Measurements from ENCODE around the gene ZMYND12. TPM values are rescaled to one million over a fixed set of nuclear protein-coding genes. Genes with fewer than 3 reads are reported as not detected.

Gene ZMYND12
- polyA plus RNA-seq, 1 experiment: 0.66 TPM

DNA sequence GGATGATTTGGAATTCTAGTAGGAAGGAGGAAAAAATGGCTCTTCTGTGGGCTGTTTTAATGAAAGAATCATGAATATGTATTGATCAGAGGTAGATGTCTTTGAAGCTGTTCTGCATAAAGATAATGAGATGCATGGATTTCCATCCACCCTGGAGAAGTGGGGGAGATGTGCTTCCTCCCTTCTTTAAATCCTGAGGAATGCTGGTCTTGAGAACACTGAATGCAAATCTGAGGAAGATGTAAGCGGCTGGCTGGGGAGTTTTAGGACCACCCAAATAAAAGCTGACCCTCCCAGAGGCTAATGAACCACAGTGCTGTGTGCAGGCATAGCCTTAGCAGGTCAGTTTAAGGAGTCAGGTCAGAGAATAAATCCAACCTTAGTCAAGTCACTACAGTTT is 37.3 kb downstream of the ZMYND12 start:
- ChIA-PET CTCF (no interaction called here), POLR2A (no interaction called here)
- Histone ChIP-seq H3K36me3 (ENCODE audit: control insufficient read depth, insufficient read depth, low read length) (no peaks in the 10 kb centered on the region), H3K27me3 (ENCODE audit: control insufficient read depth, insufficient read depth, low read length) (peaks cover 9% of the 10 kb centered on the region), H3K4me3 (ENCODE audit: low read depth, low read length) (no peak overlapping the region)
- no peak for DNase-seq (ENCODE audit: low read depth)
- no peak for TF ChIP-seq CTCF (IDR thresholded peaks at IDR 0.05; ENCODE audit: insufficient read depth, low read depth, low read length)

DNA sequence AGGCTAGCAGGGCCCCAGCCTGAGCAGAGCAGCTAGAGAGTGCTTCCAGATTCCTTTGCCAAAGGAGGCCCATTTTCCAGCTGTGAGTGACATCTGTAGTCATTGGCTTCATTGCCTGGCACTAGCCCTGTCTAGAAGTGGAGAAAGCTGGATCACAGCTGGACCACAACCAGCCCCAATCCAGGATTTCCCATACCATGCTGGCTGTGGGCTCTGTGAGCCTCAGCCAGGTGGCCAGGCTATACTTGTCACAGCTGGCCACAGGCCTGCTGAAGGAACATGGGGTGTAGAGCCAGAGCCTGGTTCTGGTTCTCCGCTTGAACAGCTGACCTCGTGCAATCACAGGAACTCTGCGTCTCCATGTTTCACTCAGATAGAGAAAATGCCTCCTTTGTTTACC is 38.7 kb downstream of the ZMYND12 start:
- Histone ChIP-seq H3K36me3 (ENCODE audit: control insufficient read depth, insufficient read depth, low read length) (no peaks in the 10 kb centered on the region), H3K27me3 (ENCODE audit: control insufficient read depth, insufficient read depth, low read length) (peaks cover 5% of the 10 kb centered on the region), H3K4me3 (ENCODE audit: low read depth, low read length) (no peak overlapping the region)
- POLR2A ChIA-PET: no interaction called here
- no peak for DNase-seq (ENCODE audit: low read depth)
- CTCF ChIA-PET: no interaction called here
- no peak for TF ChIP-seq CTCF (IDR thresholded peaks at IDR 0.05; ENCODE audit: insufficient read depth, low read depth, low read length)

DNA sequence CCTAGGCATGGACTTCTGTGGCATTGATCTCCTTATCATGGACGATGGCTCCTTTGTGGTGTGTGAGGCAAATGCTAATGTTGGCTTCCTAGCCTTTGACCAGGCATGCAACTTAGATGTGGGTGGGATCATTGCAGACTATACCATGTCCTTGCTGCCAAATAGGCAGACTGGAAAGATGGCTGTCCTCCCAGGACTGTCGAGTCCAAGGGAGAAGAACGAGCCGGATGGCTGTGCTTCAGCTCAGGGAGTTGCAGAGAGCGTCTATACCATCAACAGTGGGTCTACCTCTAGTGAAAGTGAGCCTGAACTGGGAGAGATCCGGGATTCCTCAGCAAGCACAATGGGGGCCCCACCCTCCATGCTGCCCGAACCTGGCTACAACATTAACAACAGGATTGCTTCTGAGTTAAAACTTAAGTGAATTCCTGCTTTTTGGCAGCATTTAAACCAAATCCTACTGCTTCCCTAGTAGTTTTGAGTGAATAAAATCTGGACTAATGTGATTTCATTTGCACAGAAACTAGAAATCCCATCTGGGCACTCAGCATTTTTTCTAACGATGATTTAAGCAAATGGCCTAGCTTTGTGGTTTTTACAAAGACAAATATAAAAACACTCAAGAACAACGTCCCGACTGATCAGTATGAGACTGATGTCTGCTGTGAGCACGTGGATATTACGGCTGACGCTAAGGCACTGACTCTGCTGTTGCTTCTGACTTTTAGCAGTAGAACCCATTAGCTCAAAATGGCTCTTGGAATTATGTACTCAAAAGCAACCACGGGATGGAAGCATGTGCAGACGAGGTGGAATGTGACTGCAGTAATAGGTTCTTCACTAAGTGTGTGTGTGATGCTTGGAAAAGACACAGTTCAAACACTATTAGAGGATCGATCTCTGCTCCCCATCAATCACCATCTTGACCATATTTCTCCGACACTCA is 41.0 kb downstream of the ZMYND12 start:
- TF ChIP-seq CTCF (IDR thresholded peaks at IDR 0.05; ENCODE audit: insufficient read depth, low read depth, low read length): no peak
- Histone ChIP-seq H3K4me3 (ENCODE audit: low read depth, low read length) (no peak overlapping the region), H3K27me3 (ENCODE audit: control insufficient read depth, insufficient read depth, low read length) (peaks cover 5% of the 10 kb centered on the region), H3K36me3 (ENCODE audit: control insufficient read depth, insufficient read depth, low read length) (no peaks in the 10 kb centered on the region)
- CTCF ChIA-PET: no interaction called here
- POLR2A ChIA-PET: no interaction called here
- DNase-seq (ENCODE audit: low read depth): no peak

DNA sequence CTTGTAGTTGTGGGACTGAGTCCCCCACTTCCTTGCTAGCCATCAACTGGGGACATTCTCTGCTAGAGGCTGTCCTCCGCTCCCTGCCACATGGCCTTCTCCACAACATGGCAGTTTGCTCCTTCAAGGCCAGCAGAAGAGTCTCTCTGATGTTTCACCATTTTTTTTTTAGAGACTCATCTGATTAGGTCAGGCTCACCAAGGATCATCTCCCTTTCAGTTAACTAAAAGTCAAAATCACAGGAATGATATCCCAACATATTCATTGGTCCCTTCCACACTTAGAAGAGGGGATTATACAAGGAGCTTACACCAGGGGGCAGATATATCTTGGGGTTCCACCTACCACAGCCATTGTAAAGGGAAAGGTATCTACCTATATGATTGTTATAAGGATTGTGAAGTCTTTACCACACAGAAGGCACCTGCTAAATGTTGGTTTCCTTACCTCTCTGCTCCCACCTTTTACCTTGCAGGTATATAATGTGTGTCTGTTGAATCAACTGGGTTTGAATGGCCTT is 51.9 kb downstream of the ZMYND12 start:
- ChIA-PET POLR2A (no interaction called here), CTCF (no interaction called here)
- TF ChIP-seq CTCF (IDR thresholded peaks at IDR 0.05; ENCODE audit: insufficient read depth, low read depth, low read length): no peak
- Histone ChIP-seq H3K36me3 (ENCODE audit: control insufficient read depth, insufficient read depth, low read length) (no peaks in the 10 kb centered on the region), H3K4me3 (ENCODE audit: low read depth, low read length) (no peak overlapping the region), H3K27me3 (ENCODE audit: control insufficient read depth, insufficient read depth, low read length) (0 out of 2 replicates have a peak, but pooled peaks cover 2% of the 10 kb centered on the region)
- no peak for DNase-seq (ENCODE audit: low read depth)

GRCh38 chr1:42399315-42400100 is 56.3 kb downstream of the ZMYND12 start:
- Histone ChIP-seq H3K27me3 (ENCODE audit: control insufficient read depth, insufficient read depth, low read length) (no peaks in the 10 kb centered on the region), H3K4me3 (ENCODE audit: low read depth, low read length) (no peak overlapping the region), H3K36me3 (ENCODE audit: control insufficient read depth, insufficient read depth, low read length) (no peaks in the 10 kb centered on the region)
- CTCF ChIA-PET: interaction anchor here (0.9 kb wide), 1 partner anchor 15 kb away, joined by 4 read pairs; no protein-coding TSS in a partner anchor
- DNase-seq (ENCODE audit: low read depth): no peak
- POLR2A ChIA-PET: no interaction called here
- TF ChIP-seq CTCF (IDR thresholded peaks at IDR 0.05; ENCODE audit: insufficient read depth, low read depth, low read length): no peak

All from BJ (cell line).